HepG2 (cell line): Measurements from ENCODE around the gene ANGPTL2. TPM values are rescaled to one million over a fixed set of nuclear protein-coding genes. Genes with fewer than 3 reads are reported as not detected.

Experiments used
- ATAC-seq: fragments of 200-7000 bp; cut with Tn5 transposase; 3 replicates; pipeline ENCODE4 v1.9.1; 2020; ENCODE audit warnings: mild to moderate bottlenecking, moderate library complexity
- BruUV-seq: library from RNA; stranded (reverse); fragments of 400-500 nt; replicated peaks from 2 replicates; lab custom pipeline; 2021; lab: Mats Ljungman, UMichigan
- CTCF ChIA-PET: fragments of 300-600 bp; formaldehyde crosslinking; extraction: SDS; loops from one replicate; lab custom pipeline; 2021; ENCODE audit warnings: low total read pairs, inconsistent platforms, low intra/inter-chr PET ratio; lab: Yijun Ruan, JAX
- POLR2A ChIA-PET: fragments of 350-600 bp; sonication (Branson Sonifier 250); formaldehyde crosslinking; loops from one replicate; lab custom pipeline; 2020; ENCODE audit warnings: antibody characterized with exemption, inconsistent platforms; lab: Yijun Ruan, JAX
- DNase-seq: peaks from one replicate; pipeline ENCODE4 v3.0.0-alpha.2; 2015; ENCODE audit warnings: low spot score
- FAIRE-seq: peaks from 3 replicates; lab custom pipeline; 2011; peaks lifted over from hg19 to GRCh38; lab: Jason Lieb, UNC
- H2AFZ ChIP-seq: one replicate; pipeline ENCODE4 v1.6.1; 2011; ENCODE audit warnings: low read length, inconsistent platforms
- H3K27ac ChIP-seq: fragments of 300-600 bp; 3 replicates; pipeline ENCODE4 v1.8.0; 2011; ENCODE audit warnings: mixed run types, mild to moderate bottlenecking, mixed read lengths, low read length, inconsistent platforms; ENCODE audit not compliant: insufficient read depth; ENCODE audit errors: extremely low read length
- H3K27me3 ChIP-seq, 2 experiments: fragments of 200-600 bp in 1 of 2; 2 replicates in 1 of 2; 3 replicates in 1 of 2; pipeline versions ENCODE4 v1.6.0 to v1.8.0; 2011; ENCODE audit warnings: low read length in 2 of 2, mild to moderate bottlenecking in 2 of 2, moderate library complexity in 2 of 2, inconsistent platforms in 1 of 2; ENCODE audit not compliant: insufficient read depth in 2 of 2, control insufficient read depth in 1 of 2
- H3K36me3 ChIP-seq, 2 experiments: fragments of 200-600 bp in 1 of 2; replicated peaks in 1 of 2; 2 replicates in 1 of 2; 3 replicates in 1 of 2; pipeline versions ENCODE4 v1.5.1 to v1.8.0; 2011; ENCODE audit warnings: low read length in 2 of 2, inconsistent platforms in 1 of 2; ENCODE audit not compliant: insufficient read depth in 2 of 2, control insufficient read depth in 1 of 2
- H3K4me1 ChIP-seq: 2 replicates; pipeline ENCODE4 v1.5.1; 2012; ENCODE audit warnings: low read length, inconsistent platforms; ENCODE audit not compliant: insufficient read depth
- H3K4me2 ChIP-seq: 2 replicates; pipeline ENCODE4 v1.6.0; 2011; ENCODE audit warnings: low read depth, low read length, inconsistent platforms
- H3K4me3 ChIP-seq, 3 experiments: fragments of 200-600 bp in 1 of 3; sonication (generic), shearing (Covaris generic) in 1 of 3; replicated peaks in 1 of 3; 2 replicates each; pipeline ENCODE4 v1.5.1; 2011 to 2016; ENCODE audit warnings: low read length in 3 of 3, inconsistent platforms in 2 of 3, low read depth in 2 of 3, mild to moderate bottlenecking in 2 of 3, control low read depth in 1 of 3, mixed read lengths in 1 of 3; ENCODE audit not compliant: insufficient read depth in 1 of 3
- H3K79me2 ChIP-seq: one replicate; pipeline ENCODE4 v1.6.1; 2011; ENCODE audit warnings: low read length, inconsistent platforms; ENCODE audit not compliant: insufficient read depth
- H3K9ac ChIP-seq: 2 replicates; pipeline ENCODE4 v1.6.0; 2011; ENCODE audit warnings: mild to moderate bottlenecking, low read depth, low read length, inconsistent platforms; ENCODE audit not compliant: insufficient read depth
- H3K9me3 ChIP-seq: 2 replicates; pipeline ENCODE4 v1.5.1; 2012; ENCODE audit warnings: mild to moderate bottlenecking, low read length
- H4K20me1 ChIP-seq: 2 replicates; pipeline ENCODE4 v1.6.0; 2011; ENCODE audit warnings: inconsistent platforms, mild to moderate bottlenecking, low read length, moderate library complexity; ENCODE audit not compliant: insufficient read depth
- PHF8 ChIP-seq: sonication (generic); formaldehyde crosslinking; IDR thresholded peaks from 2 replicates; pipeline ENCODE4 v1.5.0; 2020; ENCODE audit warnings: missing genetic modification reagents
- SIX4 ChIP-seq: sonication (generic); formaldehyde crosslinking; IDR thresholded peaks from 2 replicates; pipeline ENCODE4 v1.4.0; 2020; ENCODE audit warnings: missing genetic modification reagents
- SRF ChIP-seq: IDR thresholded peaks from 2 replicates; pipeline ENCODE4 v1.6.1; 2011; ENCODE audit warnings: mild to moderate bottlenecking, low read depth, low read length, moderate library complexity
- ZNF136 ChIP-seq: sonication (generic); formaldehyde crosslinking; IDR thresholded peaks from 2 replicates; pipeline ENCODE4 v1.8.1; 2022; ENCODE audit warnings: low read depth, mild to moderate bottlenecking, moderate library complexity, missing genetic modification reagents
- ZNF605 ChIP-seq: sonication (generic); formaldehyde crosslinking; IDR thresholded peaks from 2 replicates; pipeline ENCODE4 v1.8.0; 2022; ENCODE audit warnings: mild to moderate bottlenecking, missing genetic modification reagents
- ZNF629 ChIP-seq: sonication (generic); formaldehyde crosslinking; conservative IDR thresholded peaks from 2 replicates; pipeline ENCODE4 v1.5.0; 2020; ENCODE audit warnings: missing genetic modification reagents
- WGBS: methylation state at CpG from one replicate; pipeline ENCODE4 v1.1.6; 2017; ENCODE audit warnings: low lambda C conversion rate; 5-methylcytosine and 5-hydroxymethylcytosine counted together
- in situ Hi-C: cut with HindIII; loops from 2 replicates; pipeline ENCODE4 v1.10.0; 2017; ENCODE audit warnings: low pct_unique_long_range_greater_than_20kb; ENCODE audit not compliant: extremely low pct_ligation_motif_present
- intact Hi-C: fragments of 100-400 bp; cut with micrococcal nuclease; formaldehyde crosslinking; loops from one replicate; pipeline ENCODE4 v1.10.0; 2022; ENCODE audit not compliant: unreplicated experiment
- polyA plus RNA-seq, 8 experiments: library from polyadenylated mRNA; depleted of rRNA in 3 of 8; stranded (reverse) in 7 of 8; unstranded in 1 of 8; fragments of >200 nt; fragmentation: Illumina TruSeq in 4 of 8; extraction: Trizol in 4 of 8; gene quantifications; 2 replicates each; pipeline versions ENCODE4 v1.2.1 to v1.2.3, GENCODE V29; 2011 to 2016; ENCODE audit warnings: low read depth in 4 of 8, missing spikeins in 1 of 8, mixed read lengths in 1 of 8; ENCODE audit not compliant: insufficient read depth in 1 of 8
- total RNA-seq, 5 experiments: library from RNA; depleted of rRNA; stranded (reverse); fragments of >200 nt; fragmentation: Illumina TruSeq; extraction: Trizol; gene quantifications; 2 replicates each; pipeline ENCODE4 v1.2.3, GENCODE V29; 2016; ENCODE audit warnings: low read depth in 1 of 5

Gene ANGPTL2
- total and polyA plus RNA-seq, 2 of the 13 experiments (the other 11 are each of a cell fraction or from before 2014, with no cell fraction given): 0.91 to 21.0 TPM

- CTCF ChIA-PET: no interaction called here
Observed at GRCh38 chr9:127126971-127127370, 4.5 kb upstream of the ANGPTL2 start.

DNA sequence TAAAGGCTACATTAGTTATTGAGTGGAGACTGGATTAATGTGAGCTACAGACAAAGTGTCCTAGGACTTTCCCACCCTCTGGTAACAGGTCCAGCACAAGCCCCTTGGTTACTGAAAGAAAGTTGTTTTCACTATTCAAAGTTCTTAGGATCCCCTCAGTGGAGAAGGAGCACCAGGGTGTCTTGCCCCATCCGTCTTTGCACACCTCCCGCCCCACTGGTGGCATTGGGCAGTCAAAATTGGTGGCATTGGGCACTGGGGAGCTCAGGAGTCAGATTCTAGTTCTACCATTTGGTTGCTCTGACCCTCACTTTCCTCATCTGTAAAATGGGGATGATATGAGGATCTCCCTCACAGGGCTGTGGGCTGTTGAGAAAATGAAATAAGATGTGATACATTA, 2.4 kb upstream of the ANGPTL2 start:
- TF ChIP-seq ZNF136 (CRISPR knock-in tag) (no peak), ZNF629 (peak; percentile 54), SIX4 (no peak)
- no peak overlapping the region for H3K9ac ChIP-seq
- no peak overlapping the region for H3K4me2 ChIP-seq
- H3K27ac ChIP-seq: no peak overlapping the region
- H3K79me2 ChIP-seq: no peaks in the 10 kb centered on the region
- no peaks in the 10 kb centered on the region for H3K36me3 ChIP-seq
- ATAC-seq (no peak), FAIRE-seq (no peak), DNase-seq (no peak)
- peaks cover 31% of the 10 kb centered on the region for H3K4me1 ChIP-seq
- H2AFZ ChIP-seq: no peak overlapping the region
- H3K9me3 ChIP-seq: no peaks in the 10 kb centered on the region
- ChIA-PET POLR2A (no interaction called here), CTCF (no interaction called here)
- intact Hi-C loops (no loop called here), in situ Hi-C loops (no loop called here)
- no peak overlapping the region for H3K4me3 ChIP-seq
- WGBS: 74% methylated on average over 2 of the region's 2 CpGs
- no peaks in the 10 kb centered on the region for H4K20me1 ChIP-seq
- no peaks in the 10 kb centered on the region; a peak in 1 of 5 replicates for H3K27me3 ChIP-seq
- BruUV-seq: no TSS peak

More at GRCh38 chr9:127126971-127127370, 4.5 kb upstream of the ANGPTL2 start:
- no peak overlapping the region for H3K4me2 ChIP-seq
- DNase-seq: no peak
- WGBS: 88% methylated on average over 1 of the region's 1 CpG
- TF ChIP-seq PHF8 (CRISPR knock-in tag): no peak
- no peak for TF ChIP-seq SRF
- TF ChIP-seq ZNF605 (CRISPR knock-in tag): no peak
- TF ChIP-seq, all 625 proteins: peak for 0
- no peak overlapping the region for H2AFZ ChIP-seq
- H3K27ac ChIP-seq: no peak overlapping the region
- H3K9ac ChIP-seq: no peak overlapping the region
- no peak for FAIRE-seq
- no peaks in the 10 kb centered on the region for H3K36me3 ChIP-seq
- in situ Hi-C loops (no loop called here), intact Hi-C loops (no loop called here)
- peaks cover 40% of the 10 kb centered on the region for H3K4me1 ChIP-seq
- POLR2A ChIA-PET: no interaction called here
- no peak for ATAC-seq
- H3K27me3 ChIP-seq: no peaks in the 10 kb centered on the region; a peak in 1 of 5 replicates
- no peaks in the 10 kb centered on the region for H3K79me2 ChIP-seq
- H3K9me3 ChIP-seq: no peaks in the 10 kb centered on the region
- BruUV-seq: no TSS peak
- H3K4me3 ChIP-seq: no peak overlapping the region
- H4K20me1 ChIP-seq: no peaks in the 10 kb centered on the region
